GM21737 (cell line): ENCODE measurements around the gene ATRN.
A peak's percentile ranks its signal among the peaks of the same experiment; 100 is the strongest.
"Not testable (repeated sequence)": the region's sequence is repeated elsewhere in the genome, so short reads cannot be mapped to it uniquely, and the experiment has no call there.

Experiments
- ATAC-seq: cut with Tn5 transposase; IDR thresholded peaks from one replicate; pipeline ENCODE4 v1.9.1; 2021; ENCODE audit warnings: mild to moderate bottlenecking, moderate library complexity; ENCODE audit not compliant: unreplicated experiment

The ATRN gene

GRCh38 chr20:3470627-3471396, at the start of gene ATRN:
Gene ATRN (plus strand): TSS chr20:3471018. CDS start chr20:3471108, 90 bp downstream.
- peak; percentile 81 for ATAC-seq

GRCh38 chr20:3421985-3422384, 48.8 kb upstream of the ATRN start:
- ATAC-seq = no peak

GRCh38 chr20:3423126-3423525, 47.7 kb upstream of the ATRN start:
- no peak for ATAC-seq

- ATAC-seq = not testable (repeated sequence)
Measured at GRCh38 chr20:3426766-3427165, 44.1 kb upstream of the ATRN start.

DNA sequence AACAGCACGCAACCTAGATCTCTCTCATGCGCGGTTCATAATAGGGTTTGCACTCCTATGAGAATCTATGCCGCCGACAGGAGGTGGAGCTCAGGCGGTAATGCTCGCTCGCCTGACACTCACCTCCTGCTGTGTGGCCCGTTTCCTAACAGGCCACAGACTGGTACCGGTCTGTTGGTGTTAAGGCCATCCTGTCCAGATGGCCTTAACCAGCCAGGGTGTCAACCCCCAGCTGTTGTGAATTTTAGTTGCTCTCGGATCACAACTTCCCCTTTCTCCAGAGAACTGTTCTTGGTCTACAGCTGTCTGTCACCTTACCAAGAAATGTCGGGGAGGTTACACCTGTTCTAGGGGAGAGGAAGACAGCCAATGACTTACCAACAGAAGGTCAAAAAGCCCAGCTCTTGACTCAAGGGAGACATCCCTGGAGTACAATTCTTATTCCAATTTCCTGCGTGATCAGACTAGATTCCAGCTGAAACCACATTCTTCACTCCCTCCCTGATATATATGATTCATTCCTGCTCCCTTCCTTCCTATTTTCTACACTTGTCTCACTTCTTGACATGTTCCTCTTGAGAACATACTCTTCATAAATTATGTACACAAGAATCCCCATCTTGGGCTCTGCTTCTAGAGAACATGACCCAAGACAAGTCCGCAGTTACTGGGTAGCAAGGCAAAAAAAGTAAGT, 40.3 kb upstream of the ATRN start:
- peak; percentile 75 for ATAC-seq

DNA sequence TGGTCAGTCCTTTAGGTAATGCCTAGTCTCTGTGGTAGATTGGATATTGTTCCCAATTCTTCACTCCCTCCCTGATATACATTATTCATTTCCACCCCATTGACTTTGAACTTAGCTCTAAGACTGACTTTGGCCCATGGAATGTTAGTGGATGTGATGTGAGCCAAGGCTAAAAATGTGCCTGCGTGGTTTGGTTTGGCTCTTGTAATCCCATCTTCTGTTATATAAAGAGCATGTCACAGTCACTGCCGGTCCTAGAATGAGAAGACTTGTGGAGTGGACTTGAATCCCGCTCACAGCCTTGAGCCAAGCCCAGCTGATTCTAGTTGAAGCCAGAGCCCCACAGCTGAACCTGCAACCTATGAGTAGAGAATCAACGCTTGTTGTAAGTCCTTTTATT, 39.7 kb upstream of the ATRN start:
- ATAC-seq = no peak

DNA sequence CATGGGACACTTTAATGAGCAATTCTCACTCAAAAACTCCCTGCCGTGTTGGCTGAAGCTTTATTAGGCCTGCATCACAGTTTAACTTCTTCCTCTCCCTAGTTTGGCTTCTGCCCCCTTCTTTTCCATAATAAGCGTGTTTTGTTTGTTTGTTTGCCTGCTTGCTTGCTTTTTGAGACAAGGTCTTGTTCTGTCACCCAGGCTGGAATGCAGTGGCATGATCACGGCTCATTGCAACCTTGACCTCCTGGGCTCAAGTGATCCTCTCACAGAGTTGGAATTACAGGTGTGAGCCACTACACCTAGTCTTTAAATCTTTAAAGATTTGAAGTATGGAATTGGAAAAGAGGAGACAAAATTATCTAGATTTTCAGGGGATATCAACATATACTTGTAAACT, 38.0 kb upstream of the ATRN start:
- no peak for ATAC-seq

- no peak for ATAC-seq
Measured at GRCh38 chr20:3433744-3434143, 37.1 kb upstream of the ATRN start.

GRCh38 chr20:3434232-3434631, 36.6 kb upstream of the ATRN start:
- ATAC-seq = no peak

GRCh38 chr20:3436864-3437574, 33.8 kb upstream of the ATRN start:
- no peak for ATAC-seq

DNA sequence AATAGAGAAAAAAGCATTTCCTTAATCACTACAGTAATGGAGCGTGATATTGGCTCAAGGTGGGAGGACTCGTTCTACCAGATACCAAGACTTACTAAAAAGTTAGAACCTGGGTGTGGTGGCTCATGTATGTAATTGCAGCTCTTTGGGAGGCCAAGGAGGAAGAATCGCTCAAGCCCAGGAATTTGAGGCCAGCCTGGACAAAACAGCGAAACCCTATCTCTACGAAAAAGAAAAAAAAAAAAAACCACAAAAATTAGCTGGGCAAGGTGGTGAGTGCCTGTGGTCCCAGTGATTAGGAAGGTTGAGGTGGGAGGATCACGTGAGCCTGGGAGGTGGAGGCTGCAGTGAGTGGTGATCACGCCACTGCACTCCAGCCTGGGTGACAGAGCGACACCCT, 24.0 kb upstream of the ATRN start:
- ATAC-seq = no peak

DNA sequence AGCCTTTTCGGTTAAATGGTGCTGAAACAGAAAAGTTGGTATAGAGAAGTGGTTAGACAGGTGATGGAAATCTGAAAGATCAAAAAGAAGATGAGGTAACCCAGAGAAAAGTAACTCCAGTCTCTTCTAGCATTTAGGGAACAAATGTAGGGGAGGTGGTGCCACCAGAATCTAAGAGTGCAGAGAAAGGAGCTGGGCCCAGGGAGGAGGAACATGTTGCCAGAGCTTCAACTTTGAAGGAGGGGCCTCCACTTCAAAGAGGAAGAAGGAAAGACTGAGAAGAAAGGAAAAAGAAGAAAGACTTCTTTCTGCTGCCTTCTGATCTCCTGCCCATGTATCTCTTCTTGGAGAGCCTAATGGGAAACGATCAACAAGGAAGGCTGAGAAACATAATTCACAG, 23.5 kb upstream of the ATRN start:
- no peak for ATAC-seq

GRCh38 chr20:3449319-3449718, 21.5 kb upstream of the ATRN start:
- ATAC-seq = no peak

DNA sequence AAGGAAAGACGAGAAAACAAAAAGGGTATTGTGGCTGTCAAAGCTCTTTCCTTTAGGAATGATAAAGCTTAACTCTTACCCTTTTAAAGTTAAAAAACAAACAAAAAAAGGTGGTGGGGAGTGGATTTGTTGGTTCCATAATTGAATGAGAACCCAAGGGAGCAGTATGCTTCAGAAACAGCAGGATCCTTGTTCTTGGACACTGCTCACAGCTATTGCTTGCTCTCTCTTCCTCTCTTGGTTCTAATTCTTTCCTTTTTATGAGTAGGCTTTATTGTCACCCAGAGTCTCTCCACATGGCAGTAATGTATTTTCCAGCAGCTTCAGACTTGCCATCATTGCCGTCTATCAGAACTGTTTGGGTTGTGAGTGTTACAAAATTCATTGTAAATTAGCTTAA, 18.7 kb upstream of the ATRN start:
- no peak for ATAC-seq

- no peak for ATAC-seq
Measured at GRCh38 chr20:3452690-3453089, 18.1 kb upstream of the ATRN start.

DNA sequence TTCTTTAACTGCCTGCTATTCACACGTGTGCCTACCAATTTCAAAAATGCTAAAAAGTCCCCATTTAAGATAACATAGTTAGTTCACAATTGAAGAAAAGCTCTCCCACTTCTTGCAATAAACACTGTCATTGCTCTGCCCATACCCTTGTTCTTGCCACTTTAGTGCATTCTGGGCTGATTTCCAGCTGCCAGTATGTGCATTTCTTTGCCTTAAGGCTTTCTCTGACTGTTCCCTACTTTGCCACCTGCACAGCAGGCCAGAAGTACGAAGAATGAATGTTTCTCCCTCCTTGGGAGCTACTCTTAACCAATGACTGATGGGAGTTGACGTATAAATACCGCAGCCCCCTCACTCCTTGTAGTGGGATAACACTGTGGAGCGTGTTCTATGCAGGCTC, 16.0 kb upstream of the ATRN start:
- no peak for ATAC-seq

DNA sequence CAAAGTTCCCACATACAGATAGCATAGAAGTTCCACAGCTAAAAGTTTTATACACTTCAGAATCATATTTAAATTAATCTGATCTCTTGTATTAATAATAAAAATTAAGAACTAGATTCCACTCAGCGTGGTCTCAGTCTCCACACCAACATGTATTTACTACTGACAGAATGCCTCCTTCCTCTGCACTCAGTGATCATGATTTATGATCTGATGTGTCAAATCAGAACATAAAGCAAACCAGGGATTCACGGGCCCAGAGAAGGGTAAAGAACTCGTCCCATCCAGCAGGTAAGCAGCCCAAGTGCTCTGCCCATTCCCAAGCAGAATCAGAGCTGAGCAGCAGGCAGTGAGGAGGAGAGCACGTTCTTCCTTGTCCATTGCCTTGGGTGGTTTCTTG, 14.2 kb upstream of the ATRN start:
- ATAC-seq = no peak

DNA sequence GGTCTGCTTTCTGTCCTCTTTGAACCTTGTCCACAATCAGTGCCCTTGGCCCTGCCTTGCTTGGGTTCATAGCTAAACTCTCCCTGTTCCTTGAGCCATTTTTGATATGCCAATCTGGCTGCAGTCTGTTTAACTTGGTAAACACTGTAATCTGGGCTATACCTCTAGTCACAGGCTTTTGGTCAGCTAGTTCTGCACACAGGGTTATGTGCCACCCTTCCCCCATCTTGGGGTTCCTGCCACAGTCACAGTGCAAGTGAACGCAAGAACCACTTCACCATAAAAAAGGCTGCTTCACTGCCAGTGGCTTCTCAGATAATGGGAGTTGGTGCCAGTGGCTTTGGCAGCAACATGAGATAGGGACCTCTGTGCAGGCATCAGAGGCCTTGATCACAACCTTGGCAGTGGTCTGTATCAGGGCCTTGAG, 10.9 kb upstream of the ATRN start:
- no peak for ATAC-seq

- ATAC-seq = no peak
Measured at GRCh38 chr20:3461211-3461771, 9.5 kb upstream of the ATRN start.

DNA sequence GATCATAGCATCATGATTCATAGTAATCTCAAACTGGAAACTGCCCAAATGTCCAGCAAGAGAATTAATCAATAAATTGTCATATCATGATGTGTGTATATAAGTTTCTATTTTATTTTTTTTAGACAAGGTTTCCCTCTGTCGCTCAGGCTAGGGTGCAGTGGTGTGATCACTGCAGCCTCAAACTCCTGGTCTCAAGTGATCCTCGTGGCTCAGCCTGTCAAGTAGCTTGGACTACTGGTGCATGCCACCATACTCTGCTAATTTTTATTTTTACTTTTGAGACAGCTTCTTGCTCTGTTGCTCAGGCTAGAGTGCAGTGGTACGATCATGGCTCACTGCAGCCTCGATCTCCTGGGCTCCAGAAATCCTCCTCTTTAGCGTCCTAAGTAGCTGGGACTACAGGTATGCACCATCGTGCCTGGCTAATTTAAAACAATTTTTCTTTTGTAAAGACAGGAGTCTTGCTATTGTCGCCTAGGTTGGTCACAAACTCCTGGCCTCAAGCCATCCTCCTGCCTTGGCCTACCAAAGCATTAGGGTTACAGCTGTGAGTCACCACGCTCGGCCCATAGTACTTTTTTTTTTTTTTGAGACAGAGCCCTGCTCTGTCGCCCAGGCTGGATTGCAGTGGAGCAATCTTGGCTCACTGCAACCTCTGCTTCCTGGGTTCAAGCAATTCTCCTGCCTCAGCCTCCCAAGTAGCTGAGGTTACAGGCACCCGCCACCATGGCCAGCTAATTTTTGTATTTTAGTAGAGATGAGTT, 8.7 kb upstream of the ATRN start:
- no peak for ATAC-seq

GRCh38 chr20:3464166-3464565, 6.7 kb upstream of the ATRN start:
- no peak for ATAC-seq
